MCF 10A (cell line): ENCODE data around the gene COL9A1. TPM values are rescaled to one million over a fixed set of nuclear protein-coding genes. Genes with fewer than 3 reads are reported as not detected.
"Not testable (repeated sequence)": the region's sequence is repeated elsewhere in the genome, so short reads cannot be mapped to it uniquely, and the experiment has no call there.

Experiments
- BruUV-seq: library from RNA; stranded (reverse); fragments of 400-500 nt; replicated peaks from 2 replicates; lab custom pipeline; 2021; lab: Mats Ljungman, UMichigan
- CTCF ChIA-PET: fragments of 300-600 bp; sonication (Branson Sonifier 250); formaldehyde crosslinking; extraction: SDS; loops from one replicate; lab custom pipeline; 2021; ENCODE audit warnings: antibody characterized with exemption, inconsistent platforms; lab: Yijun Ruan, JAX
- POLR2A ChIA-PET: fragments of 300-600, 350-650 bp; sonication (Branson Sonifier 250); formaldehyde crosslinking; extraction: SDS; loops from one replicate; lab custom pipeline; 2020; ENCODE audit warnings: antibody characterized with exemption, inconsistent platforms; lab: Yijun Ruan, JAX
- DNase-seq: peaks from one replicate; pipeline ENCODE4 v3.0.0-alpha.2; 2018; ENCODE audit not compliant: unreplicated experiment
- H3K27ac Mint-ChIP-seq: one replicate; pipeline ENCODE4 v1.8.0; 2022; ENCODE audit warnings: mild to moderate bottlenecking, low read depth, mixed read lengths; ENCODE audit not compliant: unreplicated experiment
- H3K27me3 Mint-ChIP-seq: one replicate; pipeline ENCODE4 v1.8.0; 2022; ENCODE audit warnings: mixed read lengths; ENCODE audit not compliant: insufficient read depth, unreplicated experiment
- H3K36me3 Mint-ChIP-seq: one replicate; pipeline ENCODE4 v1.8.0; 2022; ENCODE audit warnings: mild to moderate bottlenecking, moderate library complexity, mixed read lengths; ENCODE audit not compliant: insufficient read depth, unreplicated experiment
- H3K4me1 Mint-ChIP-seq: one replicate; pipeline ENCODE4 v1.8.0; 2022; ENCODE audit warnings: mixed read lengths; ENCODE audit not compliant: insufficient read depth, unreplicated experiment
- H3K4me3 Mint-ChIP-seq: one replicate; pipeline ENCODE4 v1.8.0; 2022; ENCODE audit warnings: mild to moderate bottlenecking, moderate library complexity, mixed read lengths; ENCODE audit not compliant: unreplicated experiment
- H3K9me3 Mint-ChIP-seq: one replicate; pipeline ENCODE4 v1.8.0; 2022; ENCODE audit warnings: mixed read lengths; ENCODE audit not compliant: unreplicated experiment
- CTCF ChIP-seq: fragments of 200-600 bp; IDR thresholded peaks from one replicate; pipeline ENCODE4 v1.8.0; 2022; ENCODE audit warnings: antibody characterized with exemption, mild to moderate bottlenecking; ENCODE audit not compliant: unreplicated experiment
- intact Hi-C: fragments of 100-400 bp; cut with micrococcal nuclease; formaldehyde crosslinking; loops from 2 replicates; pipeline ENCODE4 v1.14.1; 2022
- total RNA-seq: library from RNA; stranded (reverse); gene quantifications from 2 replicates; pipeline ENCODE4 v1.2.3, GENCODE V29; 2022

Gene COL9A1
- total RNA-seq, 1 experiment from 2014 or later = not detected

GRCh38 chr6:70312165-70312745 is 9.4 kb upstream of the COL9A1 start:
- Mint-ChIP-seq H3K4me3 (no peak overlapping the region), H3K36me3 (peaks cover 6% of the 10 kb centered on the region), H3K9me3 (no peaks in the 10 kb centered on the region), H3K27ac (no peak overlapping the region), H3K27me3 (peaks cover 88% of the 10 kb centered on the region), H3K4me1 (peaks cover 15% of the 10 kb centered on the region)
- DNase-seq = peak; percentile 90
- no TSS peak for BruUV-seq
- TF ChIP-seq CTCF = no peak
- CTCF ChIA-PET = interaction anchor here (0.8 to 9.4 kb wide), 6 partner anchors 55 to 701 kb away, joined by 3 to 233 read pairs (median 6); no protein-coding TSS in a partner anchor
- intact Hi-C loops = loop anchor here (1.0 to 5.0 kb wide), 4 partner anchors 90 to 645 kb away; partner anchors contain the start of gene B3GAT2
- POLR2A ChIA-PET = interaction anchor here (2.8 kb wide), 1 partner anchor 101 kb away, joined by 8 read pairs; the partner anchor contains the start of gene FAM135A

DNA sequence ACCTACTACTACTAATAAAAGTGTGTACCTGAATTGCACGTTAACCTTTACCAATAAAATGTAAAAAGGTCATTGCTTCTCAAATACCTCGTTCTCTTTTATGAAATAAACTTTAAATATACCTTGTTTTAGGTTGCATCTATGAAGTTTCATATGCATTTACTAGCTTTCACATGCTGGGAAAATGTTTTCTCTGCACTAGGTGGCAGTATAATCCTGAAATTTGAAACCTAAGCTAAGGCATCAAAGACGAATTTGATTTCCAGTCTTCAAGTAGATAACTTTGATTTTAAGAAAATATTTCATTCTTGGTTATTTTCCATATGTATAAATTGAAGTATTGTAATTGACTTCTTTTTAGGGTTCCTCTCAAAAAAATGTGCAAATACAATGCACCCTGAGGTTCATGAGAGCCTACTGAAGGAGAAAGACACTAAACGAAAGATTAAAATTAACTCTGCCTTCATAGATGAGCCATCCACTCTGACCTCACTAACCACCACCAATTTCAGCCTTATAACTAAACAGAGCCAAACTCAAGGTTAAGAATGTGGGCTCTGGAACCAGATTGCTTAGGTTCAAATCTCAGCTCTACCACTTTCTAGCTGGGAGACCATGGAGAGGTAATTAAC is 7.3 kb upstream of the COL9A1 start:
- CTCF ChIA-PET = interaction anchor here (0.6 to 9.4 kb wide), 52 partner anchors 10 to 1297 kb away, joined by 3 to 233 read pairs (median 4); partner anchors contain the start of genes B3GAT2, FAM135A and SDHAF4
- Mint-ChIP-seq H3K36me3 (peaks cover 6% of the 10 kb centered on the region), H3K27ac (no peak overlapping the region), H3K9me3 (no peaks in the 10 kb centered on the region), H3K4me3 (no peak overlapping the region), H3K4me1 (peaks cover 15% of the 10 kb centered on the region), H3K27me3 (peaks cover 88% of the 10 kb centered on the region)
- peak; percentile 58 for DNase-seq
- POLR2A ChIA-PET = interaction anchor here (1.0 to 2.1 kb wide), 4 partner anchors 59 to 375 kb away, joined by 3 to 7 read pairs (median 5); partner anchors contain the start of genes FAM135A and SMAP1
- intact Hi-C loops = loop anchor here (1.0 to 5.0 kb wide), 7 partner anchors 59 to 703 kb away; partner anchors contain the start of gene B3GAT2
- no TSS peak for BruUV-seq
- TF ChIP-seq CTCF = peak; percentile 43

DNA sequence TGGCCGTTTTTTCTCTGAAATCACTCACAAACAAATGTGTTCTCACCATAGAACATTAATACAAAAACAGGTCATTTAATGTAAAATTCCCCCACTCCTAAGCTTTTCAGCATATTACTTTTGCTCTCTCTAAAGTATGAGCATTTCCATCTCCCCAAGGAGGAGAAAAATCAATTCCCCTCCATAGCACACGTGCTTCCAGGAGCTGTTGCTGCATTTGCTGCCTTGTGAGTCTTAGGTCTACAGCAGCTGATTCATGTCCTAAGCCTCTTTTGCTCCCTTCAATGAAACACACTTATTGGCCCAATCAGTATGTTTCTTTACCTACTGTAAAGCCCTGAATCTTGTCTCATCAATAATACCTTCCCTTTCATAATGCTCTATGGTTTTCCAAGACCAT is 6.4 kb upstream of the COL9A1 start:
- H3K27ac Mint-ChIP-seq = no peak overlapping the region
- CTCF ChIA-PET = interaction anchor here (0.6 to 9.4 kb wide), 68 partner anchors 9 to 1193 kb away, joined by 3 to 233 read pairs (median 4); partner anchors contain the start of genes B3GAT2, FAM135A and SMAP1
- peaks cover 15% of the 10 kb centered on the region for H3K4me1 Mint-ChIP-seq
- TF ChIP-seq CTCF = no peak
- no peaks in the 10 kb centered on the region for H3K9me3 Mint-ChIP-seq
- DNase-seq = no peak
- H3K27me3 Mint-ChIP-seq = peaks cover 88% of the 10 kb centered on the region
- POLR2A ChIA-PET = interaction anchor here (1.3 kb wide), 1 partner anchor 60 kb away, joined by 6 read pairs; no protein-coding TSS in a partner anchor
- H3K4me3 Mint-ChIP-seq = no peak overlapping the region
- intact Hi-C loops = no loop called here
- H3K36me3 Mint-ChIP-seq = peaks cover 6% of the 10 kb centered on the region
- no TSS peak for BruUV-seq

DNA sequence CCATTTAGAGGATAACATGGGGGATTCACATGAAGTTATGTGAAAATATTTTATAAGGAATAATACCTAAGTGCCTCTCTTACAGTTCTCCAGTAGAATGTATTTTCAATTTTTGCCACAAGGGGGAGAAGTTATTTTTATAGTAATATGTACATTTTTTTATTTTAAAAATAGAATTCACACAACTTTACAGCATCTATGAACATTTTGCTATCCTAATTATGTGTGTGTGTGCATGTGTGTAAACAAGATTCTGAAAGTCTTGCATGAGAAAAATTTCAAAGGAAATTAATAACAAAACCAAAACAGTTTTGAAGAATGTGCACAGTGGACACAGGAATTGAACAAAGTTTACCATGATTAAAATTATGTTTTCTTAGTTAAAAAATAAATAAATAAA is 5.3 kb upstream of the COL9A1 start:
- BruUV-seq, DNase-seq, H3K9me3 Mint-ChIP-seq, H3K4me3 Mint-ChIP-seq, H3K27ac Mint-ChIP-seq, POLR2A ChIA-PET, intact Hi-C loops, H3K36me3 Mint-ChIP-seq: not testable (repeated sequence)
- CTCF ChIA-PET = interaction anchor here (0.7 to 9.4 kb wide), 26 partner anchors 8 to 715 kb away, joined by 3 to 233 read pairs (median 5); partner anchors contain the start of gene FAM135A
- peak; percentile 33 for TF ChIP-seq CTCF
- Mint-ChIP-seq H3K27me3 (peaks cover 88% of the 10 kb centered on the region), H3K4me1 (peaks cover 15% of the 10 kb centered on the region)
